Liver (tissue), 2 donors: ENCODE results near the gene CCDC154.

Experiments
- CTCF ChIP-seq: fragments of 150-350 bp; IDR thresholded peaks from 2 replicates; pipeline ENCODE4 v1.5.1; 2017; ENCODE audit warnings: improper control_type of control experiment, low read depth, low read length; ENCODE audit not compliant: missing input control
- REST ChIP-seq: IDR thresholded peaks from 2 replicates; pipeline ENCODE4 v1.6.1; 2016; ENCODE audit warnings: antibody characterized with exemption, mild to moderate bottlenecking
- donor health status: healthy.

DNA sequence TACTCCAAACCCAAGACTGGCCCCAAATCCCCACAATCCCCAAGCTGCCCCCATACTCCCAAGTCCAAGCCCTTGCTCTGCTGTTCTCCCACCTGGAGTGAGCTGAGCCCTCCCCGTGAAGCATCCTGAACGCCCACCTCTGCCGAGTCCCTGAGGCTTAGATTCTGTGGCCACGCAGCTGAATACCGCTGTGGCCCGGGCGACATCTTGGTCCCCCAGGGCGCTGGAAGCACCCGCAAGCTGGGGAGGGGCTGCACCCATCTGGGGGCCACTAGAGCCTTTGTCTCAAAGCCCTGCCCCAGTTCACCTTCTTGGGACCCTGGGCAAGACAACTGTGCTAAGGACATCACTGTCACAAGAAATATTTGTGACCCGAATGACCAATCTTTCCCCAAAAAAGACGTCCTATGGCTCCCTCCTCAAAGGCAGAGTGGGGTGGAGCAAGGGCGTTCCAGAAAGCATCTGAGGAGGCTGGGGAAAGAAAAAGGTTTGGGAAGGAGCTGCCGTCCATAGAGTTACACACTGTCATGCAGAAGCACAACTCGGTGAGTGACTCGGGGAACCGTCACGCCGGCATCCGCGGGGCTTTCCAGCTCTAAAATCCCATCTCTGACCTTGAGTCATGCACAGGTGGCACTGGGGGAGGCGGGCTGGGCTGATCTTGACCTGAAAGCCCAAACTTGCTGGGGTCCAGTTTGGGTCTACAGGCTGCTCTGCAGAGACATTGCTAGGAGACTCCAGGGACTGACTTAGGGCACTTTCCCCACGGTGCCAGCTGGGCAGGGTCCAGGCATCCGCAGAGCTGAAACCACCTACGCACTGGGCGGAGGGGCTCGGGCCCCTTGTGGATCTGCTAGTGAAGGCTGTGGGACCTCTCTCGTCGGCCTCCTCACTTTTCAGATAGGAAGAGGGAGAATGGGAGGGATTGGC lies 37.8 kb upstream of the CCDC154 start:
- TF ChIP-seq REST (no peak), CTCF (no peak)
